Right lung (tissue), 5 donors: ENCODE measurements around the gene ORM1. TPM values are rescaled to one million over a fixed set of nuclear protein-coding genes. Genes with fewer than 3 reads are reported as not detected.
"Not testable (repeated sequence)": the region's sequence is repeated elsewhere in the genome, so short reads cannot be mapped to it uniquely, and the experiment has no call there.

Experiments used
- DNase-seq, 2 donors: peaks; one replicate each; pipeline ENCODE4 v3.0.0-alpha.2; 2013
- polyA plus RNA-seq, 5 donors: library from polyadenylated mRNA; unstranded; fragments of 120-200 nt; gene quantifications; one replicate each; pipeline versions ENCODE4 v1.2.1 to v1.2.3, GENCODE V29; 2013; ENCODE audit warnings: inconsistent platforms in 1 of 5, low replicate concordance in 1 of 5; ENCODE audit not compliant: insufficient read length in 5 of 5, insufficient read depth in 1 of 5

ORM1 gene
- polyA plus RNA-seq, 5 donors: 1.9 to 6.7 (median 4.3) TPM

- DNase-seq: no peak
These were observed 18.3 kb upstream of the ORM1 start for GRCh38 chr9:114304416-114305188.

GRCh38 chr9:114307899-114308267 is 15.0 kb upstream of the ORM1 start:
- DNase-seq: no peak

GRCh38 chr9:114308361-114308950 is 14.4 kb upstream of the ORM1 start:
- DNase-seq: no peak

- no peak for DNase-seq
These were observed 13.8 kb upstream of the ORM1 start for GRCh38 chr9:114309096-114309495.

- no peak for DNase-seq
These were observed 12.1 kb upstream of the ORM1 start for GRCh38 chr9:114310471-114311450.

- no peak for DNase-seq
These were observed 11.1 kb upstream of the ORM1 start for GRCh38 chr9:114311571-114312512.

GRCh38 chr9:114312513-114312875 is 10.4 kb upstream of the ORM1 start:
- DNase-seq: no peak

GRCh38 chr9:114313186-114313585 is 9.7 kb upstream of the ORM1 start:
- DNase-seq: no peak

- no peak for DNase-seq
These were observed 8.5 kb upstream of the ORM1 start for GRCh38 chr9:114314256-114314867.

GRCh38 chr9:114314881-114315722 is 7.8 kb upstream of the ORM1 start:
- no peak for DNase-seq

GRCh38 chr9:114315723-114316363 is 7.1 kb upstream of the ORM1 start:
- DNase-seq: no peak

- no peak for DNase-seq
These were observed 6.2 kb upstream of the ORM1 start for GRCh38 chr9:114316605-114317230.

- DNase-seq: peak in 1 of 2 donors; percentile 18
These were observed 5.1 kb upstream of the ORM1 start for GRCh38 chr9:114317665-114318357.

- no peak for DNase-seq
These were observed 4.5 kb upstream of the ORM1 start for GRCh38 chr9:114318416-114318815.

GRCh38 chr9:114319147-114319546 is 3.8 kb upstream of the ORM1 start:
- DNase-seq: no peak

- DNase-seq: not testable (repeated sequence)
These were observed 2.2 kb upstream of the ORM1 start for GRCh38 chr9:114320710-114321109.

GRCh38 chr9:114321759-114322158 is 1.1 kb upstream of the ORM1 start:
- no peak for DNase-seq

- DNase-seq: peak; percentile 27 to 40
These were observed 609 bp upstream of the ORM1 start for GRCh38 chr9:114322160-114322818.
